PC-3 (cell line): ENCODE results near the gene TOP2A. TPM values are rescaled to one million over a fixed set of nuclear protein-coding genes. Genes with fewer than 3 reads are reported as not detected.

Experiments used
- ATAC-seq: fragments of 200-7000 bp; cut with Tn5 transposase; 2 replicates; pipeline ENCODE4 v1.9.1; 2020; ENCODE audit warnings: mild to moderate bottlenecking, moderate library complexity
- BruUV-seq: library from RNA; stranded (reverse); fragments of 400-500 nt; replicated peaks from 2 replicates; lab custom pipeline; 2021; lab: Mats Ljungman, UMichigan
- CTCF ChIA-PET: fragments of 300-600 bp; sonication (Branson Sonifier 250); formaldehyde crosslinking; loops from one replicate; lab custom pipeline; 2022; ENCODE audit warnings: antibody characterized with exemption; lab: Charles Lee
- POLR2A ChIA-PET: fragments of 300-600 bp; sonication (Branson Sonifier 250); formaldehyde crosslinking; loops from one replicate; lab custom pipeline; 2022; ENCODE audit warnings: antibody characterized with exemption; ENCODE audit not compliant: unreplicated experiment; lab: Charles Lee
- DNase-seq: peaks from one replicate; pipeline ENCODE4 v3.0.0-alpha.2; 2015
- H2AFZ ChIP-seq: fragments of 300-600 bp; sonication (generic); 2 replicates; pipeline ENCODE4 v1.6.0; 2016; ENCODE audit warnings: antibody characterized with exemption, low read length
- H3F3A ChIP-seq: fragments of 300-600 bp; sonication (generic); one replicate; pipeline ENCODE4 v1.6.0; 2017; ENCODE audit warnings: antibody characterized with exemption, low read length, control low read depth, mild to moderate bottlenecking; ENCODE audit not compliant: unreplicated experiment
- H3K27ac ChIP-seq: fragments of 300-600 bp; sonication (generic); 2 replicates; pipeline ENCODE4 v1.5.1; 2016; ENCODE audit warnings: mild to moderate bottlenecking, low read length
- H3K27me3 ChIP-seq: fragments of 300-600 bp; sonication (generic); 2 replicates; pipeline ENCODE4 v1.6.1; 2016; ENCODE audit warnings: low read length, mixed read lengths
- H3K36me3 ChIP-seq: fragments of 300-600 bp; sonication (generic); 2 replicates; pipeline ENCODE4 v1.6.1; 2016; ENCODE audit warnings: low read depth, mixed run types, low read length, mixed read lengths
- H3K4me1 ChIP-seq: fragments of 300-600 bp; sonication (generic); 2 replicates; pipeline ENCODE4 v1.5.1; 2016; ENCODE audit warnings: low read length; ENCODE audit not compliant: insufficient read depth
- H3K4me2 ChIP-seq: fragments of 300-600 bp; sonication (generic); 2 replicates; pipeline ENCODE4 v1.6.0; 2016; ENCODE audit warnings: low read length
- H3K4me3 ChIP-seq: fragments of 300-600 bp; sonication (generic); 2 replicates; pipeline ENCODE4 v1.5.1; 2016; ENCODE audit warnings: mild to moderate bottlenecking, low read length, mixed read lengths
- H3K79me2 ChIP-seq: fragments of 300-600 bp; sonication (generic); 2 replicates; pipeline ENCODE4 v1.6.1; 2017; ENCODE audit warnings: low read length, mixed read lengths
- H3K9ac ChIP-seq: fragments of 300-600 bp; sonication (generic); 2 replicates; pipeline ENCODE4 v1.6.0; 2016; ENCODE audit warnings: mild to moderate bottlenecking, low read length
- H3K9me2 ChIP-seq: fragments of 300-600 bp; sonication (generic); replicated peaks from 2 replicates; pipeline ENCODE4 v1.6.1; 2016; ENCODE audit warnings: mixed run types, low read length, mixed read lengths
- H3K9me3 ChIP-seq: fragments of 300-600 bp; sonication (generic); 2 replicates; pipeline ENCODE4 v1.6.1; 2016; ENCODE audit warnings: low read length, mixed read lengths
- H4K20me1 ChIP-seq: fragments of 300-600 bp; sonication (generic); 2 replicates; pipeline ENCODE4 v1.6.1; 2016; ENCODE audit warnings: low read length, mixed read lengths
- CTCF ChIP-seq: fragments of 300-600 bp; sonication (generic); conservative IDR thresholded peaks from 2 replicates; pipeline ENCODE4 v1.5.1; 2017; ENCODE audit warnings: antibody characterized with exemption, low read depth, mild to moderate bottlenecking, low read length
- EZH2 ChIP-seq: fragments of 300-600 bp; sonication (generic); IDR thresholded peaks from one replicate; pipeline ENCODE4 v1.6.1; 2017; ENCODE audit warnings: antibody characterized with exemption, mild to moderate bottlenecking, low read length; ENCODE audit not compliant: unreplicated experiment
- EZH2phosphoT487 ChIP-seq: fragments of 300-600 bp; sonication (generic); IDR thresholded peaks from 2 replicates; pipeline ENCODE4 v1.6.1; 2018; ENCODE audit warnings: mild to moderate bottlenecking, antibody characterized with exemption, low read length, borderline replicate concordance
- intact Hi-C: fragments of 100-400 bp; cut with micrococcal nuclease; formaldehyde crosslinking; loops from 2 replicates; pipeline ENCODE4 v1.9.0; 2023
- total RNA-seq: library from RNA; depleted of rRNA; stranded (reverse); fragments of >200 nt; gene quantifications from 2 replicates; pipeline ENCODE4 v1.2.3, GENCODE V29; 2014; rRNA removed

Gene TOP2A
- total RNA-seq, 1 experiment from 2014 or later: 104 TPM

GRCh38 chr17:40338941-40339649 lies 78.6 kb downstream of the TOP2A start:
- ChIA-PET POLR2A (no interaction called here), CTCF (no interaction called here)
- no peaks in the 10 kb centered on the region for H3F3A ChIP-seq
- H2AFZ ChIP-seq: no peak overlapping the region
- peaks cover 15% of the 10 kb centered on the region for H3K4me1 ChIP-seq
- H4K20me1 ChIP-seq: no peaks in the 10 kb centered on the region
- DNase-seq (no peak), ATAC-seq (no peak)
- H3K4me2 ChIP-seq: no peak overlapping the region
- H3K36me3 ChIP-seq: no peaks in the 10 kb centered on the region
- H3K9me3 ChIP-seq: no peaks in the 10 kb centered on the region
- intact Hi-C loops: no loop called here
- H3K9ac ChIP-seq: no peak overlapping the region
- H3K79me2 ChIP-seq: peaks cover 21% of the 10 kb centered on the region
- no peak overlapping the region for H3K4me3 ChIP-seq
- TF ChIP-seq EZH2 (no peak), CTCF (no peak), EZH2phosphoT487 (no peak)
- no TSS peak for BruUV-seq
- no peak overlapping the region for H3K27ac ChIP-seq
- no peaks in the 10 kb centered on the region for H3K27me3 ChIP-seq
- no peaks in the 10 kb centered on the region for H3K9me2 ChIP-seq

Other genes with a start within 250 kb of the TOP2A start
- 1.3 and 1.5 TPM in 2 replicates for gene RAPGEFL1, start 240.4 kb downstream of the TOP2A start, total RNA-seq
- 6.0 and 12.1 TPM in 2 replicates for gene WIPF2, start 198.6 kb downstream of the TOP2A start, total RNA-seq
- gene CDC6, start 130.0 kb downstream of the TOP2A start, total RNA-seq: 48.9 and 58.3 TPM in 2 replicates
- gene RARA, start 108.7 kb downstream of the TOP2A start, total RNA-seq: 19.6 and 23.8 TPM in 2 replicates
- gene GJD3, start 53.2 kb downstream of the TOP2A start, total RNA-seq: not detected in 2 replicates
- 164 and 297 TPM in 2 replicates for gene IGFBP4, start 25.6 kb upstream of the TOP2A start, total RNA-seq
- gene TNS4, start 83.7 kb upstream of the TOP2A start, total RNA-seq: 127 and 128 TPM in 2 replicates
- gene CCR7, start 147.6 kb upstream of the TOP2A start, total RNA-seq: 0.12 TPM in 1 of 2 replicates, not detected in the other
- gene SMARCE1, start 229.9 kb upstream of the TOP2A start, total RNA-seq: 57.9 and 64.7 TPM in 2 replicates
- not detected in 2 replicates for gene KRT222, start 247.3 kb upstream of the TOP2A start, total RNA-seq